Natural killer cell (primary cell): ENCODE data around the gene SETBP1. TPM values are rescaled to one million over a fixed set of nuclear protein-coding genes. Genes with fewer than 3 reads are reported as not detected.

Experiments
- ATAC-seq, 3 donors: fragments of 150-1000 bp in 2 of 3; fragments of 200-7000 bp in 1 of 3; cut with Tn5 transposase; 1 replicate in 1 of 3; 2 replicates in 2 of 3; pipeline ENCODE4 v1.10.0; 2021; ENCODE audit warnings: mild to moderate bottlenecking in 2 of 3, moderate library complexity in 2 of 3
- DNase-seq, 2 donors: peaks; one replicate each; pipeline versions ENCODE4 v3.0.0 to v3.0.0-alpha.2; 2013 to 2021; ENCODE audit warnings: mixed read lengths in 1 of 2
- H3K27ac ChIP-seq: one replicate; pipeline ENCODE4 v1.5.1; 2013; ENCODE audit warnings: mild to moderate bottlenecking, low read length
- H3K27me3 ChIP-seq: one replicate; pipeline ENCODE4 v1.6.1; 2013; ENCODE audit warnings: low read length; ENCODE audit not compliant: control insufficient read depth, insufficient read depth
- H3K36me3 ChIP-seq: one replicate; pipeline ENCODE4 v1.6.1; 2013; ENCODE audit warnings: low read length; ENCODE audit not compliant: control insufficient read depth, insufficient read depth
- H3K4me1 ChIP-seq: one replicate; pipeline ENCODE4 v1.6.1; 2013; ENCODE audit warnings: low read length; ENCODE audit not compliant: control insufficient read depth, insufficient read depth
- H3K4me3 ChIP-seq: one replicate; pipeline ENCODE4 v1.5.1; 2013; ENCODE audit warnings: low read length
- H3K9me3 ChIP-seq: one replicate; pipeline ENCODE4 v1.6.1; 2013; ENCODE audit warnings: low read length; ENCODE audit not compliant: control insufficient read depth, insufficient read depth
- H3K27ac Mint-ChIP-seq, 2 donors: one replicate each; pipeline ENCODE4 v1.8.0; 2022; ENCODE audit warnings: mild to moderate bottlenecking in 2 of 2, mixed read lengths in 2 of 2, moderate library complexity in 1 of 2
- H3K27me3 Mint-ChIP-seq, 2 donors: one replicate each; pipeline ENCODE4 v1.8.0; 2022; ENCODE audit warnings: low read depth in 2 of 2, mixed read lengths in 2 of 2
- H3K36me3 Mint-ChIP-seq: one replicate; pipeline ENCODE4 v1.8.0; 2022; ENCODE audit warnings: mixed read lengths
- H3K4me1 Mint-ChIP-seq, 2 donors: one replicate each; pipeline ENCODE4 v1.8.0; 2022; ENCODE audit warnings: mixed read lengths in 2 of 2
- H3K4me3 Mint-ChIP-seq: one replicate; pipeline ENCODE4 v1.8.0; 2022; ENCODE audit warnings: mild to moderate bottlenecking, moderate library complexity, mixed read lengths
- H3K9me3 Mint-ChIP-seq, 2 donors: one replicate each; pipeline ENCODE4 v1.8.0; 2022; ENCODE audit warnings: mixed read lengths in 2 of 2
- CTCF ChIP-seq: fragments of 200-600 bp; IDR thresholded peaks from one replicate; pipeline ENCODE4 v1.8.0; 2022; ENCODE audit warnings: antibody characterized with exemption
- WGBS: methylation state at CpG from one replicate; pipeline ENCODE4 v1.1.7; 2013; ENCODE audit warnings: missing lambda C conversion rate; ENCODE audit not compliant: insufficient coverage; 5-methylcytosine and 5-hydroxymethylcytosine counted together
- intact Hi-C: fragments of 100-400 bp; cut with micrococcal nuclease; formaldehyde crosslinking; loops from one replicate; pipeline ENCODE4 v1.14.2; 2022
- total RNA-seq, 4 donors: library from RNA; stranded (reverse); fragments of 120-200 nt in 1 of 4; gene quantifications; one replicate each; pipeline versions ENCODE4 v1.2.3 to v1.2.4, GENCODE V29; 2013 to 2022

SETBP1 gene
- total RNA-seq, 3 donors from 2014 or later (not counting 1 experiment from before 2014, with no cell fraction given) = 36.0 to 46.6 (median 41.2) TPM

GRCh38 chr18:44736664-44737380 lies 56.1 kb downstream of the SETBP1 start:
- H3K27ac ChIP-seq = no peak overlapping the region
- H3K9me3 ChIP-seq = no peaks in the 10 kb centered on the region
- peaks cover 14% of the 10 kb centered on the region for H3K4me1 ChIP-seq
- H3K4me3 ChIP-seq = no peak overlapping the region
- ATAC-seq = no peak
- no peak overlapping the region for H3K4me3 Mint-ChIP-seq
- intact Hi-C loops = no loop called here
- WGBS = 96% methylated on average over 2 of the region's 3 CpGs
- H3K36me3 Mint-ChIP-seq = no peaks in the 10 kb centered on the region
- H3K36me3 ChIP-seq = no peaks in the 10 kb centered on the region
- peaks cover 0 to 3% of the 10 kb centered on the region in 2 donors for H3K27me3 Mint-ChIP-seq
- H3K9me3 Mint-ChIP-seq = no peaks in the 10 kb centered on the region
- no peak for TF ChIP-seq CTCF
- DNase-seq = no peak
- no peak overlapping the region for H3K27ac Mint-ChIP-seq
- no peaks in the 10 kb centered on the region for H3K27me3 ChIP-seq
- H3K4me1 Mint-ChIP-seq = peaks cover 37 to 57% of the 10 kb centered on the region in 2 donors

- no peak for DNase-seq
- H3K27me3 ChIP-seq = no peaks in the 10 kb centered on the region
- no peak overlapping the region for H3K4me3 Mint-ChIP-seq
These were observed 56.9 kb downstream of the SETBP1 start for GRCh38 chr18:44737623-44738022.

GRCh38 chr18:44740000-44740399 lies 59.3 kb downstream of the SETBP1 start:
- no peak overlapping the region for H3K27ac ChIP-seq
- Mint-ChIP-seq H3K36me3 (no peaks in the 10 kb centered on the region), H3K27me3 (no peaks in the 10 kb centered on the region), H3K4me3 (no peak overlapping the region), H3K4me1 (peaks cover 19 to 42% of the 10 kb centered on the region in 2 donors), H3K27ac (no peak overlapping the region), H3K9me3 (no peaks in the 10 kb centered on the region)
- no peaks in the 10 kb centered on the region for H3K4me1 ChIP-seq
- 99% methylated on average over 5 of the region's 5 CpGs for WGBS
- ATAC-seq (no peak), DNase-seq (no peak)
- no peak for TF ChIP-seq CTCF
- no peaks in the 10 kb centered on the region for H3K9me3 ChIP-seq
- no peaks in the 10 kb centered on the region for H3K27me3 ChIP-seq
- H3K36me3 ChIP-seq = no peaks in the 10 kb centered on the region
- H3K4me3 ChIP-seq = no peak overlapping the region
- intact Hi-C loops = no loop called here

More at GRCh38 chr18:44737623-44738022, 56.9 kb downstream of the SETBP1 start:
- WGBS = 100% methylated on average over 3 of the region's 3 CpGs
- H3K4me1 Mint-ChIP-seq = peaks cover 33 to 54% of the 10 kb centered on the region in 2 donors
- H3K9me3 Mint-ChIP-seq = no peaks in the 10 kb centered on the region
- H3K36me3 ChIP-seq = no peaks in the 10 kb centered on the region
- no peaks in the 10 kb centered on the region for H3K36me3 Mint-ChIP-seq
- no peak overlapping the region for H3K4me3 ChIP-seq
- H3K4me1 ChIP-seq = peaks cover 13% of the 10 kb centered on the region
- TF ChIP-seq CTCF = no peak
- H3K9me3 ChIP-seq = no peaks in the 10 kb centered on the region
- no peak for ATAC-seq
- intact Hi-C loops = no loop called here
- no peak overlapping the region for H3K27ac Mint-ChIP-seq
- no peak overlapping the region for H3K27ac ChIP-seq
- peaks cover 0 to 3% of the 10 kb centered on the region in 2 donors for H3K27me3 Mint-ChIP-seq

- intact Hi-C loops = no loop called here
- H3K27me3 ChIP-seq = no peaks in the 10 kb centered on the region
- peaks cover 0 to 2% of the 10 kb centered on the region in 2 donors for H3K27me3 Mint-ChIP-seq
These were observed 60.4 kb downstream of the SETBP1 start for GRCh38 chr18:44741085-44741484.

More at GRCh38 chr18:44741085-44741484, 60.4 kb downstream of the SETBP1 start:
- no peaks in the 10 kb centered on the region for H3K4me1 ChIP-seq
- no peak for ATAC-seq
- no peak for DNase-seq
- TF ChIP-seq CTCF = no peak
- 100% methylated on average over 2 of the region's 2 CpGs for WGBS
- H3K27ac ChIP-seq = no peak overlapping the region
- no peaks in the 10 kb centered on the region for H3K9me3 ChIP-seq
- H3K36me3 ChIP-seq = no peaks in the 10 kb centered on the region
- no peak overlapping the region for H3K4me3 ChIP-seq
- H3K27ac Mint-ChIP-seq = no peak overlapping the region
- no peak overlapping the region for H3K4me3 Mint-ChIP-seq
- H3K9me3 Mint-ChIP-seq = no peaks in the 10 kb centered on the region
- peaks cover 23 to 41% of the 10 kb centered on the region in 2 donors for H3K4me1 Mint-ChIP-seq
- no peaks in the 10 kb centered on the region for H3K36me3 Mint-ChIP-seq
